Measurements from ENCODE around the gene ANKRD10.

ANKRD10 gene

DNA sequence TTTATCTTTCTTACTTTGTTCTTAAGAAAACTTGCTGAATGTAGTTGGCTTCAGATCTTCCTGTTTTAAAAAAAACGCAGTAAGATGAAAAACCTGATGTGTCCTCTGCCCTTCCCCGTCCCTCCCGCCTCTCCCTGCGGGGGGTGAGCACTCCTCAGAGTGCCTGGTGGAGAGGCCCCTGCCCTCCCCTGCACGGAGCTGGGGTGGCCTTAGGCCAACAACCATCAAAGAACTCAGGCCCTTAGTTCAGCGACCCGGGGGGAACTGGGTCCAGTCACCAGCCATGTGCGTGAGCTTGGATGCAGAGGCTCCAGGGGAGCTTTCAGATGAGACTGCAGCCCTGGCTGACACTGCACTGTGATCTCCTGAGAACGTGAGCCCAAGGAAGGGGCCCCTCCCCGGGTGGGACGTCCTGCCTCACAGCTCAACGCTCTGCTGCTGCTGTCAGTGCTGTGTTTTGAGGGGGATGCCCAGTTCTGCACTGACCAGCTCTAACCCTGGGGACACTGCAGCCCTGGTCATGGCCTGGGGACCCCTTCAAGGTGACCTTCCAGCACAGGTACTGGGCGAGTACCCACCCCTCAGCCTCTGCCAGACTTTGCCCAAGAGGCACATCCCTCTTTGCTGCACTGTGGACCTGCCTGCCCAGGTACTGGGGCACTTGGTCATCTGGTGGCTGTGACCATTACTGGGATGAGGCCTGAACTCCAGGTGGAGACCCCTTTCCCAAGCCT lies 42.7 kb downstream of the ANKRD10 start:
- TF ChIP-seq, protein P1, sequence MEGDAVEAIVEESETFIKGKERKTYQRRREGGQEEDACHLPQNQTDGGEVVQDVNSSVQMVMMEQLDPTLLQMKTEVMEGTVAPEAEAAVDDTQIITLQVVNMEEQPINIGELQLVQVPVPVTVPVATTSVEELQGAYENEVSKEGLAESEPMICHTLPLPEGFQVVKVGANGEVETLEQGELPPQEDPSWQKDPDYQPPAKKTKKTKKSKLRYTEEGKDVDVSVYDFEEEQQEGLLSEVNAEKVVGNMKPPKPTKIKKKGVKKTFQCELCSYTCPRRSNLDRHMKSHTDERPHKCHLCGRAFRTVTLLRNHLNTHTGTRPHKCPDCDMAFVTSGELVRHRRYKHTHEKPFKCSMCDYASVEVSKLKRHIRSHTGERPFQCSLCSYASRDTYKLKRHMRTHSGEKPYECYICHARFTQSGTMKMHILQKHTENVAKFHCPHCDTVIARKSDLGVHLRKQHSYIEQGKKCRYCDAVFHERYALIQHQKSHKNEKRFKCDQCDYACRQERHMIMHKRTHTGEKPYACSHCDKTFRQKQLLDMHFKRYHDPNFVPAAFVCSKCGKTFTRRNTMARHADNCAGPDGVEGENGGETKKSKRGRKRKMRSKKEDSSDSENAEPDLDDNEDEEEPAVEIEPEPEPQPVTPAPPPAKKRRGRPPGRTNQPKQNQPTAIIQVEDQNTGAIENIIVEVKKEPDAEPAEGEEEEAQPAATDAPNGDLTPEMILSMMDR (IDR thresholded peaks at IDR 0.05; ENCODE audit: insufficient read depth, low read depth, low read length, missing control alignments) = no peak
- H3K4me3 ChIP-seq (ENCODE audit: low read depth, low read length) = no peak overlapping the region
- no peak for DNase-seq (ENCODE audit: low read depth)

DNA sequence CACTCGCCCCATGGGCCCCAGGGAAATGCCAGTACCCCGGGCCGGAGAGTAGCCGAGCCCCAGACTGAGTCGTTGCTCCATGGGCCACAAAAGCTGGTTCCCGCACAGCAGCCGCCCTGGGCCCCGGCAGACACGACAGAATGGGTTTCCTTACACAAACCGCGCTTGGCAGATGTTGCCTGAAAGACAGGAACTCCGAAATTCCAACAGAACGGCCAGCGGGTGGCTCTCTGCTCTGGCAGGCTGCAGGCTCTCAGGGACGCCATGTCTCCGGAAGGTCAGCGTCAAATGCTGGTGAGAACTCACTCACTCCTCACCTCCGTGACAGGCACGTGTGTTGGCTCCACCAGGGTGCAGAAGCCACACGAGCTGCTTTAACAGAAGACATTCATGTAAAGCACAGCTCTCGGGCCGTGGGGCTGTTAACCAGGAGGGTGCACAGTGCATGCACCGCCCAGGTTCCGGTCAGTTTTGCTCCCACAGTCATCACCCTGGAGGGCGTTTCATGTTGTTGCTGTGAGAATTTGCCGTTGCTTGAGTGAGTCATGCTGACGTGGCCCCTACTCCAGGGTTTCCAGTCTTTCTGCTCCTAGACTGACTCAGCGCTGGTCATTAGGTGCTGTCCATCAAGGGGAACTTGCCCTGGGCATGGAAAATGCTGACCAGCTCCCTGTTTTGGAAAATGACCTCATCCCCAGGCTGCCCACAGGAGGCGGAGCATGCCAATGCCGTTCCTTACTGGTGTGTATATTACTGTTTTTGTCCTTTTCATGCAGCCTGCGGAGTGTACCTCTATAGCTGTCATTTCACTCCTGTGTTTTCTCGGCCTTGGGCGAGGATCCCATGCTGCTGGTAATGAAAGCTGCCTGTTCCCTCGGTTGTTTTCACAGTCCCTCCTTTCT lies 44.8 kb downstream of the ANKRD10 start:
- DNase-seq (ENCODE audit: low read depth) = no peak
- TF ChIP-seq, protein P1 (IDR thresholded peaks at IDR 0.05; ENCODE audit: insufficient read depth, low read depth, low read length, missing control alignments) = no peak
- H3K4me3 ChIP-seq (ENCODE audit: low read depth, low read length) = no peak overlapping the region

DNA sequence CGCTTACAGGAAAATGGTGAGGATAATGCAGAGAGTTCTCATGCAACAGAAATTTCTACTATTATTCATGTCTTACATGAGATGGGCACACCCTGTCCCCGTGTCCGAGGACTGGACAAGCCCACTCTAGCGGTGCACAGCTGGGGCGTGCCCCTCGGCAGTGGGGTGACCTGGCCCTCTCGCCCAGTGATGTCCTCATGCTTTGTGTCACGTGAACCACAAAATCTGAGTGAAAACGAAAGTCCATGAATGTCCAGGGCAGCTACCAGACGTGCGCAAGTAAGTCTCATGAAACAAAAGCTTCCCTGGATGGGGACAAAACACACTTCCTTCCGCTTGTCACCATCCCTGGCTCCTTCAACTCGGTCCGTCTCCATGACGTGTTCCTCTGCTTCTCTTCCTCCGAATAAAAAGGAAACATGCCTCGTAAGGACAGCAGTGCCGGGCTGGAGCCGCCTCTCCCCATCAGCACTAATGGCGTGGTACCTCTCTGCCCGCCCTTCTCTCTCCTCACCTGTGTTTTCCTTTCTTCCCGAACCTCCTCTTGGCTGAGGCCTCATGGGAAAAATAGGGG lies 45.6 kb downstream of the ANKRD10 start:
- DNase-seq (ENCODE audit: low read depth) = no peak
- H3K4me3 ChIP-seq (ENCODE audit: low read depth, low read length) = no peak overlapping the region
- TF ChIP-seq, protein P1 (IDR thresholded peaks at IDR 0.05; ENCODE audit: insufficient read depth, low read depth, low read length, missing control alignments) = no peak

DNA sequence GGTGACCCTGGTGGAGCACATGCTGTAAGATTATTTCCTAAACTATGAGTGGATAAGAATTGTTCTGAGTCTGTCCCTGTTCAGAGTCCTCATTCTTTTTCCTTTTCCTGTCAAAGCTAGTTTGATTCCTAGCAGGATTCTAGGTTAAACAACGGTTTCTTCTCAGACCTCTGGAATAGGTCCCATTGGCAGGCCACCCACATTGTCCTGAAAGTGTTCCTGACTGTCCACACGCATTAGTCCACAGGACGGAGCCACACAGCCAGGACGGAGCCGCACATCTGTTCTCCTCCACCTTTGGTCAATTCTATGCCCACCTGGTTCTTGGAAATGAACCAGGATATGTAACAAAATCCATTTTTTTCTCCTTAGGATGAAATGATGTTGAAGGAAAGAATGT lies 46.1 kb downstream of the ANKRD10 start:
- TF ChIP-seq, protein P1 (IDR thresholded peaks at IDR 0.05; ENCODE audit: insufficient read depth, low read depth, low read length, missing control alignments) = no peak
- no peak for DNase-seq (ENCODE audit: low read depth)
- no peak overlapping the region for H3K4me3 ChIP-seq (ENCODE audit: low read depth, low read length)

DNA sequence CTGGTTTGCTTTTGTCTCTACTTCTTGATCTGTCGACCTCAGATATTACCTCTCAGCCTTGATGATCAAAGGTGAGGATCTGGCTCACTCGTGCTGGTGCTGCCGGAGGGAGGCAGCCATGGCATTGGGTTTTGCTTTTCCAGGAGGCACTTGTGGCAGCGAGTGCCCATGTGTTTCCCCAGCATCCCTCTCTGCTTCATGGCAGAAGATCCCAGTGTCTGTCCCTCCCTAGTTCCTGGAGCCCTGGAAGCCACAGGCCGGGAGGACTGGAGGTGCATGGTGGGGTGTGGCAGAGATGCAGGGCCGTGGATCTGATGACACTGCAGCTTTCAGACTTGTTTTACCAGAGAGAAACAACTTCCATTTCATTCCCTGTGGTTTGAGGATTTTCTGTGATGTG lies 47.5 kb downstream of the ANKRD10 start:
- DNase-seq (ENCODE audit: low read depth) = no peak
- H3K4me3 ChIP-seq (ENCODE audit: low read depth, low read length) = no peak overlapping the region
- TF ChIP-seq, protein P1 (IDR thresholded peaks at IDR 0.05; ENCODE audit: insufficient read depth, low read depth, low read length, missing control alignments) = no peak

DNA sequence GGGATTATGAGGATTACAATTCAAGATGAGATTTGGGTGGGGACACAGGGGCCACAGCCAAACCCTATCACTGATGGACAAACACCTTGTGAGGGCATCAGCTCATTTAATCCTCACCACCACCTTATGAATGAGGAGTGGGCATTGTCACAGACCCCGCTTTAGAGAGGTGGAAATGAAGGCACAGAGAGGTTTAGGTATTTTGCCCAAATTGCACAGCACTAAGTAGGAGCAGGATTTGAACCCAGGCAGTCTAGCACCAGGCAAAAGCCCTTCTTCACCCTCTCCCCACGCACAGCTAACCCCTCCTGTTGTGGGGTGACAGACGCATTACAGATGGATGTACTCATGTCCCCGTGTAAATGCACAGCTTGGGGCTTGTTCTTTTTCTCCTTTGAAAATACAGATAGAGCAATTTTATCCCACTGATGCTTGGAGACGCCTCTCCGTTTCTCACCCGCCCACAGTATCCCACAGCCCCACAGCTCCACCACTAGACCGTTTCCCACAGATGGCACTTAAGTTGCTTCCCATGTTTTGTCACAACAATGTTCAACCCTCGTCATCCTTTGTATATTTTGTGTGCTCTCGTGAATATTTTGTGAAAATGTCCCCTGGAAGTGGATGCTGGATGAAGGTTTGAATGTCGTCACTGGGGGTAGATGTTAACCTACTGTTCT lies 48.2 kb downstream of the ANKRD10 start:
- TF ChIP-seq, protein P1 (IDR thresholded peaks at IDR 0.05; ENCODE audit: insufficient read depth, low read depth, low read length, missing control alignments) = no peak
- H3K4me3 ChIP-seq (ENCODE audit: low read depth, low read length) = no peak overlapping the region
- DNase-seq (ENCODE audit: low read depth) = no peak
